Natural killer cell (primary cell): Measurements from ENCODE around the gene ZNF644. TPM values are rescaled to one million over a fixed set of nuclear protein-coding genes. Genes with fewer than 3 reads are reported as not detected.

Experiments
- ATAC-seq, 3 donors: fragments of 150-1000 bp in 2 of 3; fragments of 200-7000 bp in 1 of 3; cut with Tn5 transposase; 1 replicate in 1 of 3; 2 replicates in 2 of 3; pipeline ENCODE4 v1.10.0; 2021; ENCODE audit warnings: mild to moderate bottlenecking in 2 of 3, moderate library complexity in 2 of 3
- DNase-seq, 2 donors: peaks; one replicate each; pipeline versions ENCODE4 v3.0.0 to v3.0.0-alpha.2; 2013 to 2021; ENCODE audit warnings: mixed read lengths in 1 of 2
- H3K27ac ChIP-seq: one replicate; pipeline ENCODE4 v1.5.1; 2013; ENCODE audit warnings: mild to moderate bottlenecking, low read length
- H3K27me3 ChIP-seq: one replicate; pipeline ENCODE4 v1.6.1; 2013; ENCODE audit warnings: low read length; ENCODE audit not compliant: control insufficient read depth, insufficient read depth
- H3K36me3 ChIP-seq: one replicate; pipeline ENCODE4 v1.6.1; 2013; ENCODE audit warnings: low read length; ENCODE audit not compliant: control insufficient read depth, insufficient read depth
- H3K4me1 ChIP-seq: one replicate; pipeline ENCODE4 v1.6.1; 2013; ENCODE audit warnings: low read length; ENCODE audit not compliant: control insufficient read depth, insufficient read depth
- H3K4me3 ChIP-seq: one replicate; pipeline ENCODE4 v1.5.1; 2013; ENCODE audit warnings: low read length
- H3K9me3 ChIP-seq: one replicate; pipeline ENCODE4 v1.6.1; 2013; ENCODE audit warnings: low read length; ENCODE audit not compliant: control insufficient read depth, insufficient read depth
- H3K27ac Mint-ChIP-seq, 2 donors: one replicate each; pipeline ENCODE4 v1.8.0; 2022; ENCODE audit warnings: mild to moderate bottlenecking in 2 of 2, mixed read lengths in 2 of 2, moderate library complexity in 1 of 2
- H3K27me3 Mint-ChIP-seq, 2 donors: one replicate each; pipeline ENCODE4 v1.8.0; 2022; ENCODE audit warnings: low read depth in 2 of 2, mixed read lengths in 2 of 2
- H3K36me3 Mint-ChIP-seq: one replicate; pipeline ENCODE4 v1.8.0; 2022; ENCODE audit warnings: mixed read lengths
- H3K4me1 Mint-ChIP-seq, 2 donors: one replicate each; pipeline ENCODE4 v1.8.0; 2022; ENCODE audit warnings: mixed read lengths in 2 of 2
- H3K4me3 Mint-ChIP-seq: one replicate; pipeline ENCODE4 v1.8.0; 2022; ENCODE audit warnings: mild to moderate bottlenecking, moderate library complexity, mixed read lengths
- H3K9me3 Mint-ChIP-seq, 2 donors: one replicate each; pipeline ENCODE4 v1.8.0; 2022; ENCODE audit warnings: mixed read lengths in 2 of 2
- WGBS: methylation state at CpG from one replicate; pipeline ENCODE4 v1.1.7; 2013; ENCODE audit warnings: missing lambda C conversion rate; ENCODE audit not compliant: insufficient coverage; 5-methylcytosine and 5-hydroxymethylcytosine counted together
- intact Hi-C: fragments of 100-400 bp; cut with micrococcal nuclease; formaldehyde crosslinking; loops from one replicate; pipeline ENCODE4 v1.14.2; 2022
- total RNA-seq, 4 donors: library from RNA; stranded (reverse); fragments of 120-200 nt in 1 of 4; gene quantifications; one replicate each; pipeline versions ENCODE4 v1.2.3 to v1.2.4, GENCODE V29; 2013 to 2022
- TF ChIP-seq, protein P1 (sequence below): fragments of 200-600 bp; IDR thresholded peaks from one replicate; pipeline ENCODE4 v1.8.0; 2022; ENCODE audit warnings: antibody characterized with exemption

Gene ZNF644
- total RNA-seq, 3 donors from 2014 or later (not counting 1 experiment from before 2014, with no cell fraction given), result 135 to 157 (median 142) TPM

GRCh38 chr1:90925928-90926869, 95.6 kb downstream of the ZNF644 start:
- Mint-ChIP-seq H3K4me3 (peak overlapping the region; percentile 1), H3K9me3 (no peaks in the 10 kb centered on the region), H3K27ac (peak overlapping the region; percentile 17 to 66), H3K27me3 (no peaks in the 10 kb centered on the region), H3K36me3 (no peaks in the 10 kb centered on the region), H3K4me1 (peaks cover 72 to 74% of the 10 kb centered on the region in 2 donors)
- DNase-seq (no peak), ATAC-seq (peak; percentile 46 to 59 (median 59))
- no peaks in the 10 kb centered on the region for H3K4me1 ChIP-seq
- H3K27me3 ChIP-seq, result no peaks in the 10 kb centered on the region
- no peaks in the 10 kb centered on the region for H3K36me3 ChIP-seq
- 67% methylated on average over 1 of the region's 1 CpG for WGBS
- no peak overlapping the region for H3K27ac ChIP-seq
- no peaks in the 10 kb centered on the region for H3K9me3 ChIP-seq
- intact Hi-C loops, result no loop called here
- no peak overlapping the region for H3K4me3 ChIP-seq
- TF ChIP-seq, protein P1, sequence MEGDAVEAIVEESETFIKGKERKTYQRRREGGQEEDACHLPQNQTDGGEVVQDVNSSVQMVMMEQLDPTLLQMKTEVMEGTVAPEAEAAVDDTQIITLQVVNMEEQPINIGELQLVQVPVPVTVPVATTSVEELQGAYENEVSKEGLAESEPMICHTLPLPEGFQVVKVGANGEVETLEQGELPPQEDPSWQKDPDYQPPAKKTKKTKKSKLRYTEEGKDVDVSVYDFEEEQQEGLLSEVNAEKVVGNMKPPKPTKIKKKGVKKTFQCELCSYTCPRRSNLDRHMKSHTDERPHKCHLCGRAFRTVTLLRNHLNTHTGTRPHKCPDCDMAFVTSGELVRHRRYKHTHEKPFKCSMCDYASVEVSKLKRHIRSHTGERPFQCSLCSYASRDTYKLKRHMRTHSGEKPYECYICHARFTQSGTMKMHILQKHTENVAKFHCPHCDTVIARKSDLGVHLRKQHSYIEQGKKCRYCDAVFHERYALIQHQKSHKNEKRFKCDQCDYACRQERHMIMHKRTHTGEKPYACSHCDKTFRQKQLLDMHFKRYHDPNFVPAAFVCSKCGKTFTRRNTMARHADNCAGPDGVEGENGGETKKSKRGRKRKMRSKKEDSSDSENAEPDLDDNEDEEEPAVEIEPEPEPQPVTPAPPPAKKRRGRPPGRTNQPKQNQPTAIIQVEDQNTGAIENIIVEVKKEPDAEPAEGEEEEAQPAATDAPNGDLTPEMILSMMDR, result no peak

DNA sequence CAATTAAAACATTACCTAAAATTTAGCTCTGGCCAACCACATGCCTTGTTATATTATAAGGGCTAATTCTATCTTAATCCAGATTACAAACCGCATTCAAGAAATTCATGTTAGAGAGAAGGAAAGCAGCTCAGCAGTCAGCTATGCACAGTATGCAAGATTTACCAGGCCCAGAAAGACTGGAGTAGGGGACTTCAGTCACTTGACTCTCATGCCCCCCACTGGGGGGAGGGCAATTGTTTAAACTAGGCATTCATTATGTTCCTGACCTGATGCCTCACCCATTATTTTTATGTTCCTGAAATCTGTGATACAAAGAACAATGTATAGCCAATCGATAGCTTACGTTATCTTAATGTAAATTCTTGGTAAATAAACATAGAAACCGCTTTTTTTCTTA, 96.9 kb downstream of the ZNF644 start:
- Histone ChIP-seq H3K9me3 (no peaks in the 10 kb centered on the region), H3K36me3 (no peaks in the 10 kb centered on the region), H3K27ac (no peak overlapping the region), H3K4me1 (no peaks in the 10 kb centered on the region), H3K4me3 (no peak overlapping the region), H3K27me3 (no peaks in the 10 kb centered on the region)
- H3K36me3 Mint-ChIP-seq, result no peaks in the 10 kb centered on the region
- H3K27me3 Mint-ChIP-seq, result no peaks in the 10 kb centered on the region
- H3K4me1 Mint-ChIP-seq, result peaks cover 69 to 75% of the 10 kb centered on the region in 2 donors
- no peak for ATAC-seq
- TF ChIP-seq, protein P1, result no peak
- no peak overlapping the region for H3K4me3 Mint-ChIP-seq
- 100% methylated on average over 4 of the region's 4 CpGs for WGBS
- no peak for DNase-seq
- no peaks in the 10 kb centered on the region for H3K9me3 Mint-ChIP-seq
- intact Hi-C loops, result no loop called here
- H3K27ac Mint-ChIP-seq, result no peak overlapping the region

- TF ChIP-seq, protein P1, result no peak
- Histone ChIP-seq H3K9me3 (no peaks in the 10 kb centered on the region), H3K4me1 (no peaks in the 10 kb centered on the region), H3K36me3 (no peaks in the 10 kb centered on the region), H3K27ac (no peak overlapping the region), H3K4me3 (no peak overlapping the region), H3K27me3 (no peaks in the 10 kb centered on the region)
- peaks cover 74 to 78% of the 10 kb centered on the region in 2 donors for H3K4me1 Mint-ChIP-seq
- H3K4me3 Mint-ChIP-seq, result no peak overlapping the region
- intact Hi-C loops, result no loop called here
- DNase-seq, result no peak
- H3K36me3 Mint-ChIP-seq, result no peaks in the 10 kb centered on the region
- H3K27ac Mint-ChIP-seq, result peak overlapping the region; percentile 52 to 74
- 89% methylated on average over 2 of the region's 2 CpGs for WGBS
- no peak for ATAC-seq
- H3K27me3 Mint-ChIP-seq, result no peaks in the 10 kb centered on the region
- H3K9me3 Mint-ChIP-seq, result no peaks in the 10 kb centered on the region
Observed at GRCh38 chr1:90922996-90923395, 98.8 kb downstream of the ZNF644 start.
